ENCODE results near the gene TRMT112.
A peak's percentile ranks its signal among the peaks of the same experiment; 100 is the strongest.

Gene TRMT112

DNA sequence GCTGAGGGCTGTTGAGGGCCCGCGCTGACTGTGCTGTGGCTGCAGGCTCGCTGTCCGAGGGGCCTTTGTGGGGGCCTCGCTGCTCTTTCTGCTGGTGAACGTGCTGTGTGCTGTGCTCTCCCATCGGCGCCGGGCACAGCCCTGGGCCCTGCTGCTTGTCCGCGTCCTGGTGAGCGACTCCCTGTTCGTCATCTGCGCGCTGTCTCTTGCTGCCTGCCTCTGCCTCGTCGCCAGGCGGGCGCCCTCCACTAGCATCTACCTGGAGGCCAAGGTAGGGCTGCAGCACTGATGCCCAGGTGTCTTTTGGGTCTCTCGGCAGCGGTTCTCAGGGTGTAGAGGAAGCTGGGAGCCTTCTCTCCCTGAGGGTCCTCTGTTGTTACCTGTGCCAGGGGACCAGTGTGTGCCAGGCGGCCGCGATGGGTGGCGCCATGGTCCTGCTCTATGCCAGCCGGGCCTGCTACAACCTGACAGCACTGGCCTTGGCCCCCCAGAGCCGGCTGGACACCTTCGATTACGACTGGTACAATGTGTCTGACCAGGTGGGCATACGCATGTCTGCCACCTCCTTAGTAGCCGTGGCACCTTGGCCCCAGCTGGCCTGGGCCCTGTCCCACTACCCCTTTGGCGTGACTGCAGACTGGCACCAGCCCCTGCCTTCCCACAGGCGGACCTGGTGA lies 29.5 kb downstream of the TRMT112 start:
- no peak overlapping the region for H3K27ac ChIP-seq (ENCODE audit: poor library complexity, severe bottlenecking)
- no peak overlapping the region for H3K4me3 ChIP-seq (ENCODE audit: severe bottlenecking)
- H3K36me3 ChIP-seq (ENCODE audit: low read depth): peaks cover 6% of the 10 kb centered on the region; the same call in 1 of the 2 replicates
- DNase-seq (ENCODE audit: low spot score) (peak; percentile 62), ATAC-seq (ENCODE audit: low read depth) (no peak)
- H3K27me3 ChIP-seq (ENCODE audit: insufficient read depth, poor library complexity, severe bottlenecking): peaks cover 19% of the 10 kb centered on the region
- TF ChIP-seq, protein P1, sequence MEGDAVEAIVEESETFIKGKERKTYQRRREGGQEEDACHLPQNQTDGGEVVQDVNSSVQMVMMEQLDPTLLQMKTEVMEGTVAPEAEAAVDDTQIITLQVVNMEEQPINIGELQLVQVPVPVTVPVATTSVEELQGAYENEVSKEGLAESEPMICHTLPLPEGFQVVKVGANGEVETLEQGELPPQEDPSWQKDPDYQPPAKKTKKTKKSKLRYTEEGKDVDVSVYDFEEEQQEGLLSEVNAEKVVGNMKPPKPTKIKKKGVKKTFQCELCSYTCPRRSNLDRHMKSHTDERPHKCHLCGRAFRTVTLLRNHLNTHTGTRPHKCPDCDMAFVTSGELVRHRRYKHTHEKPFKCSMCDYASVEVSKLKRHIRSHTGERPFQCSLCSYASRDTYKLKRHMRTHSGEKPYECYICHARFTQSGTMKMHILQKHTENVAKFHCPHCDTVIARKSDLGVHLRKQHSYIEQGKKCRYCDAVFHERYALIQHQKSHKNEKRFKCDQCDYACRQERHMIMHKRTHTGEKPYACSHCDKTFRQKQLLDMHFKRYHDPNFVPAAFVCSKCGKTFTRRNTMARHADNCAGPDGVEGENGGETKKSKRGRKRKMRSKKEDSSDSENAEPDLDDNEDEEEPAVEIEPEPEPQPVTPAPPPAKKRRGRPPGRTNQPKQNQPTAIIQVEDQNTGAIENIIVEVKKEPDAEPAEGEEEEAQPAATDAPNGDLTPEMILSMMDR (IDR thresholded peaks at IDR 0.05; ENCODE audit: poor library complexity, severe bottlenecking): no peak
- no peaks in the 10 kb centered on the region for H3K9me3 ChIP-seq (ENCODE audit: severe bottlenecking)
- H3K4me1 ChIP-seq (ENCODE audit: insufficient read depth, poor library complexity, severe bottlenecking): no peaks in the 10 kb centered on the region

DNA sequence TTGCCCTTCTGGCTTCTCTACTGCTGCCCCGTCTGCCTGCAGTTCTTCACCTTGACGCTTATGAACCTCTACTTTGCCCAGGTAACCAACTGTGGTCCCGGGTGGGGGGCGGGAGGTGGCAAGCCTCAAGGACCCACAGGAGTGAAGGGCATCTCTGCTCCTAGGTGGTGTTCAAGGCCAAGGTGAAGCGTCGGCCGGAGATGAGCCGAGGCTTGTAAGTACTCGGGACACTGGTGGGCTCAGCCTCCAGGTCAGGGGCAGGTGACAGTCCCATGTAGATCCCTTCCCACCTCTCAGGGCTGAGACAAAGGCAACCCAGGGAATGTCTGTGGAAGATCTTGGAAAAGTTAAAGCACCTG lies 30.6 kb downstream of the TRMT112 start:
- TF ChIP-seq, protein P1 (IDR thresholded peaks at IDR 0.05; ENCODE audit: poor library complexity, severe bottlenecking): no peak
- H3K4me3 ChIP-seq (ENCODE audit: severe bottlenecking): no peak overlapping the region
- H3K27me3 ChIP-seq (ENCODE audit: insufficient read depth, poor library complexity, severe bottlenecking): peaks cover 9% of the 10 kb centered on the region
- DNase-seq (ENCODE audit: low spot score) (no peak), ATAC-seq (ENCODE audit: low read depth) (no peak)
- H3K36me3 ChIP-seq (ENCODE audit: low read depth): peaks cover 14% of the 10 kb centered on the region
- H3K9me3 ChIP-seq (ENCODE audit: severe bottlenecking): no peaks in the 10 kb centered on the region
- H3K27ac ChIP-seq (ENCODE audit: poor library complexity, severe bottlenecking): no peak overlapping the region
- H3K4me1 ChIP-seq (ENCODE audit: insufficient read depth, poor library complexity, severe bottlenecking): no peaks in the 10 kb centered on the region

DNA sequence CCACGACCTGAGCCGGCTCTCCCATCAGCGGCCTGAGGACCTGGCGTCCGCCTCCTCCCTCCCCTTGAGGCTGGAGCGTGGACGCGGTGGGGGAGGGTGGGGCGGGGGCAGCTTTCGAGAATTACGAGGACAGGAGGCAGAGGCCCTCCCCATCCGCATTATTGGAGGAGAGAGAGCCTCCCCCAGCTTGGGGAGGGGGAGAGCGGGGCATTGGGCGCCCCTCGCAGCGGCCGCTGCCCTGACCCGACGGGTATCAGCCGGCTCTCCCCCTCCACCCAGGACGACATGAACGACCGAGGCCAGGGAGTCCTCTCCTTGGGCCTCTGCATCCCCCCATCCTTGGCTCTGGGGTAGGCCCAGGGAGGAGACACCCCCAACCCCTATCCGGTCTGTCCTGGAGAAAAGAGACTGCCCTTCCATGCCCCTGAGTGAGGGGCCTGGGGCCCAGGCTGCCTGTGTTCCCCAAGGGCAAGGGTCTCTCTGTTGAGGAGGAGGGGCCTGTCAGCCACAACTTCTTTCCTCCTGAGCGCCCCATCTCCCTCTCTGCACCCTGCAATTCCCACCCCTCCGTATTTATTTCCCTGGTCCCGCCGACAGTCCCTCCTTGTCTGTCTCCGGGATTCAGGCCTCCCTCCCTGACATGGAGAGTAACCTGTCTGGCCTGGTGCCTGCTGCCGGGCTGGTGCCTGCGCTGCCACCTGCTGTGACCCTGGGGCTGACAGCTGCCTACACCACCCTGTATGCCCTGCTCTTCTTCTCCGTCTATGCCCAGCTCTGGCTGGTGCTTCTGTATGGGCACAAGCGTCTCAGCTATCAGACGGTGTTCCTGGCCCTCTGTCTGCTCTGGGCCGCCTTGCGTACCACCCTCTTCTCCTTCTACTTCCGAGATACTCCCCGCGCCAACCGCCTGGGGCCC lies 31.2 kb downstream of the TRMT112 start:
- DNase-seq (ENCODE audit: low spot score) (no peak), ATAC-seq (ENCODE audit: low read depth) (peak; percentile 11; the same call in 1 of the 3 replicates)
- Histone ChIP-seq H3K4me3 (ENCODE audit: severe bottlenecking) (peak overlapping the region; percentile 65), H3K27ac (ENCODE audit: poor library complexity, severe bottlenecking) (peak overlapping the region; percentile 88), H3K27me3 (ENCODE audit: insufficient read depth, poor library complexity, severe bottlenecking) (peaks cover 5% of the 10 kb centered on the region), H3K9me3 (ENCODE audit: severe bottlenecking) (no peaks in the 10 kb centered on the region), H3K4me1 (ENCODE audit: insufficient read depth, poor library complexity, severe bottlenecking) (no peaks in the 10 kb centered on the region), H3K36me3 (ENCODE audit: low read depth) (peaks cover 20% of the 10 kb centered on the region)
- TF ChIP-seq, protein P1 (IDR thresholded peaks at IDR 0.05; ENCODE audit: poor library complexity, severe bottlenecking): peak; percentile 4

DNA sequence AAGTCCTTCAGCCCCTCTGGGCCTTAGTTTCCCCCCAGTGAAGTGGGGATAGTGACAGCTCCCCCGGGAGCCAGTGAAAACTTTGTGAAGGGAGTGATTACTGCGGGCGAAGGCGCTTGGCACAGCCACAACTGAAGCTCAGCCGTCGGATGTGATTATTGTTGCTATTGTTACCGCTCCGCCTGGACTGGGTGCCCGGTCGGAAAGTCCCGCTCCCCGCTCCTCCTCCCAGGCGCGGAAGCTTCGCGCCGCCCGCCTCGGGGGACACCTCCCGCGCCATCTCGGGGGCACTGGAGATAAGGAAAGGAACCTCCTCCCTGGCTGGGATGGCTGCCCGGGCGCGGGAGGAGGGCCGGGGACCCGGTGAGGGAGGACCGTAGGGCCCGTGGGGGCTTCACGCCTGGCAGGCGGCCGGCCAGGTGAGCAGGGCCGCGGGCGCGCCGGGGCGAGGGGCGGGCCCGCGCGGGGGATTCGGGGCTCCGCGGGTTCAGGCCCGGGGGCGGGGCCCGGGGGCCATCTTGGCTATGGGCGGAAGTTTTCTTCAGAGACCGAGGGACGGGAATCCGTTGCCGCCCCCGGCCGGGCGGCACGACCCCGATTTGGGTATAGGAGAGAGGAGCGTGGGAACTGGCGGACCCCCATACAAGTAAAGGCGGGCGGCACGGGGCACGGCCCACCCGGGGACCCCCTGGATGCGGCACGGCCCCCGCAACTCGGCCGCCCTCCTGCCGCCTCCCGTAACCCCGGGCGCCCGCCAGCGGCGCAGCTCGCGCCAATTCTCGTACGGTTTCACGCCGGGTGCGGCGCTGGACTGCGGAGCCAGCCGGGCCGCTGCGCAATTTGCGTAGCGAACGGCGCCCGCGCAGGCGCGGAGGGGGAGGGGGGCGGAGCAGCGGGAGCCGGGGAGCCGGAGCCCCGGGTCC lies 32.1 kb downstream of the TRMT112 start, which contains the start of gene GPR137:
Gene GPR137 (plus strand): TSS at position 887 of the 923 bp plus-strand sequence. CDS start 677 bp downstream, outside the sequence.
- Histone ChIP-seq H3K9me3 (ENCODE audit: severe bottlenecking) (no peaks in the 10 kb centered on the region), H3K27me3 (ENCODE audit: insufficient read depth, poor library complexity, severe bottlenecking) (no peaks in the 10 kb centered on the region), H3K36me3 (ENCODE audit: low read depth) (peaks cover 25% of the 10 kb centered on the region), H3K27ac (ENCODE audit: poor library complexity, severe bottlenecking) (peak within 1 kb of the TSS; percentile 88), H3K4me3 (ENCODE audit: severe bottlenecking) (peak within 1 kb of the TSS; percentile 65), H3K4me1 (ENCODE audit: insufficient read depth, poor library complexity, severe bottlenecking) (no peaks in the 10 kb centered on the region)
- TF ChIP-seq, protein P1 (IDR thresholded peaks at IDR 0.05; ENCODE audit: poor library complexity, severe bottlenecking): no peak
- DNase-seq (ENCODE audit: low spot score) (peak; percentile 78), ATAC-seq (ENCODE audit: low read depth) (peak; percentile 33)
